ENCODE measurements around the gene CBFA2T2. TPM values are rescaled to one million over a fixed set of nuclear protein-coding genes. Genes with fewer than 3 reads are reported as not detected.

CBFA2T2 gene
- total RNA-seq, 1 experiment from 2014 or later, result 8.7 TPM

Other genes with a start within 250 kb of the CBFA2T2 start
- not detected in 2 replicates for gene BPIFB1, start 206.9 kb upstream of the CBFA2T2 start, total RNA-seq (2014; rRNA removed; shearing (Covaris generic))
- gene CDK5RAP1, start 88.6 kb upstream of the CBFA2T2 start, total RNA-seq (2014; rRNA removed; shearing (Covaris generic)), result 35.6 and 41.7 TPM in 2 replicates
- 41.8 and 44.4 TPM in 2 replicates for gene SNTA1, start 46.3 kb upstream of the CBFA2T2 start, total RNA-seq (2014; rRNA removed; shearing (Covaris generic))
- gene C20orf144, start 172.2 kb downstream of the CBFA2T2 start, total RNA-seq (2014; rRNA removed; shearing (Covaris generic)), result 0.18 TPM in 1 of 2 replicates, not detected in the other
- not detected in 2 replicates for gene ACTL10, start 176.8 kb downstream of the CBFA2T2 start, total RNA-seq (2014; rRNA removed; shearing (Covaris generic))
- 52.1 and 81.1 TPM in 2 replicates for gene NECAB3, start 184.3 kb downstream of the CBFA2T2 start, total RNA-seq (2014; rRNA removed; shearing (Covaris generic))
- gene E2F1, start 196.3 kb downstream of the CBFA2T2 start, total RNA-seq (2014; rRNA removed; shearing (Covaris generic)), result 62.1 and 63.9 TPM in 2 replicates
- 6.7 and 9.3 TPM in 2 replicates for gene PXMP4, start 230.2 kb downstream of the CBFA2T2 start, total RNA-seq (2014; rRNA removed; shearing (Covaris generic))
- gene ZNF341, start 241.9 kb downstream of the CBFA2T2 start, total RNA-seq (2014; rRNA removed; shearing (Covaris generic)), result 2.1 and 5.5 TPM in 2 replicates